KBM-7 (cell line): ENCODE results near the gene ANKRD18B.
A peak's percentile ranks its signal among the peaks of the same experiment; 100 is the strongest.
"Not testable (repeated sequence)": the region's sequence is repeated elsewhere in the genome, so short reads cannot be mapped to it uniquely, and the experiment has no call there.

ENCODE experiments used
- DNase-seq: peaks from one replicate; pipeline ENCODE4 v3.0.0-alpha.2; 2015
- in situ Hi-C: fragments of 300-500 bp; cut with MboI; formaldehyde crosslinking; loops from 2 replicates; pipeline ENCODE4 v1.14.3; 2020; ENCODE audit warnings: low sequenced_read_pairs, low pct_unique_long_range_greater_than_20kb, mixed read lengths

ANKRD18B gene

DNA sequence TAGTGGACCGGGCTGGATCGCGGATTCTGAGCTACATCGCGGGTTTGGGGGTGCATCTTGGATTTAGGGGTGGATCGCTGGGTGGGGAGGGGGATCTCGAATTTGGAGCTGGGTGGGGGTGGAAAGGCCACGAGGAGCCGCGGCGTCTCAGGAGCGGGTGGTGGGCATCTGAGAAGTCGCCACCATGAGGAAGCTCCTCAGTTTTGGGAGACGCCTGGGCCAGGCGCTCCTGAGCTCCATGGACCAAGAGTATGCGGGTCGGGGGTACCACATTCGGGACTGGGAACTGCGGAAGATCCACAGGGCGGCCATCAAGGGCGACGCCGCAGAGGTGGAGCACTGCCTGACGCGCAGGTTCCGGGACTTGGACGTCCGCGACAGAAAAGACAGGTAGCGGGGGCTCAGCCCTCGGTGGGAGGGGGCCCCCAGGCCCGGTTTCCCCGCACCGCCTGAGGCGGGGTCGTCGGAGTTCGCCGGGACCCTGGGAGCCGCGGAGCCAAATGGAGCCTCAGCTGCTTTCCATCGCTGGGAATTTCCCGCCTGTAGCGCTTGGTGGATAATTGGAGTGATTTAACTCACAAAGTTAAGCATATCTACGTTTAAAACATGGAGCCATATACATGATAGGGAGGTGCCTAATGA is 376 bp downstream of the ANKRD18B start:
- in situ Hi-C loops: no loop called here
- DNase-seq: peak; percentile 55

DNA sequence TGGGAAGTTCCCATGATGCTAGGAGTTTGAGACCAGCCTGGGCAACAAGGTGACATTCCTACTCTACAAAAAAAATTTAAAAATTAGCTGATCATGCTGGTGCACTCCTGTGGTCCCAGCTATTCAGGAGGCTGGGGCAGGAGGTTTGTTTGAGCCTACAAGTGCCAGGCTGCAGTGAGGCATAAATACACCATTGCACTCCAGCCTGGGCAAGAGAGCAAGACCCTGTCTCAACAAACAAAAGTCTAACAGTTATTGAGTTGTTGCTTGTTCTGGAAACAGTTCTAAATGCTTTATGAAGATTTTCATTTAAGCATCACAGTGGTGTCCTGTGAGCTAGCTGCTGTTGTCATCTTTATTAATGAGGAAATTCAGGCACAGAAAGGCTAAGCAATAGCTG is 4.0 kb downstream of the ANKRD18B start:
- in situ Hi-C loops, DNase-seq: not testable (repeated sequence)

DNA sequence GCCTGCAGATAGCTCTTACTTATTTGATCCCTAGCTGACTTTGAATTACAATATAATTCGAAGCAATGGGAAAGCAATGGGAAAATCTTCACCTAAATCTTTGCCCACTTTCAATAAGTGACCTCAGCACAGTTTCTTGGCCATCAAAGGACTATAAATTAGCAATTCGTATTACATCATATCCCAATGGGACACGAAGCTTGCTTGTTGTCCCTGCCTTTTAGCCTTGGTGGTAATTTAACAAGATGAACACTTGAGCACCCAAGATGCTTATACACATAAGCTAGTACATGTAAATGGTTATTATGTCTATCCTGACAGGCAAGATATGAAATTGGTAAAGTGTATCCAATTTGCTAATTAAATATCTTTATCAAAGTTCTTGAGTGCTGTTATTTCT is 9.9 kb downstream of the ANKRD18B start:
- in situ Hi-C loops, DNase-seq: not testable (repeated sequence)

DNA sequence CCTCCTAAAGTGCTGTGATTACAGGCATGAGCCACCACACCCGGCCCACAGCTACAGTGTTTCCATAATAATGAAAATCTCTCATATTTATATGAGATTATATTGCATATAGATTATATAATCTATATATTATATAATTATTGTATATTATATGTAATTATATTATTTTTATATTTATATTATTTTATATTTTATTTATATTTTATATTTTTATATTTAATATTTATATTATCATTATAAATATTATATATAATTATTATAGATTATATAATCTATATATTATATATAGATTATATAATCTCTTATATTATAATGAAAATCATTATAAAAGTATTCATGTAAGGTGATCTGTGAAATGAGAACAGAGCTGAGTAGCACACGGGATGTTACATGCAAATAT is 11.5 kb downstream of the ANKRD18B start:
- in situ Hi-C loops: no loop called here
- DNase-seq: no peak

DNA sequence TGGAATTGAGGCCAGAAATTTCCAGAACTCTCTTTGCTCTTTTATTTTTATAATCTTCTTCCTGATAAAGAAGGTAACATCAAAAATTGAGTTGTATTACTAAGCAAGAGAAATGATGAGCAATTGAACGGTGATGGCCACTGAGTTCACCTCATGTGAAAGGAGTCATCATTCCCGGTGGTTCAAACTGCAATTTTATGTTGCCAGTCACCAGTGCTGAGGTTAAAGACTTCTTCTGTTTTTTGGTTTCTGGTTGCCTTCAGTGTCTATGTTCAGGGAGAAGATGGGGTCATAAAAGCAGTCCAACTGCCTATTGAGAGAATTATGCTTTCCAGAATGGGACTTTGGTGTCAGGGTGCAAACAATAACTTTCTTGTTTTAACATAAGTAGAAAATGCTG is 19.4 kb downstream of the ANKRD18B start:
- in situ Hi-C loops, DNase-seq: not testable (repeated sequence)

DNA sequence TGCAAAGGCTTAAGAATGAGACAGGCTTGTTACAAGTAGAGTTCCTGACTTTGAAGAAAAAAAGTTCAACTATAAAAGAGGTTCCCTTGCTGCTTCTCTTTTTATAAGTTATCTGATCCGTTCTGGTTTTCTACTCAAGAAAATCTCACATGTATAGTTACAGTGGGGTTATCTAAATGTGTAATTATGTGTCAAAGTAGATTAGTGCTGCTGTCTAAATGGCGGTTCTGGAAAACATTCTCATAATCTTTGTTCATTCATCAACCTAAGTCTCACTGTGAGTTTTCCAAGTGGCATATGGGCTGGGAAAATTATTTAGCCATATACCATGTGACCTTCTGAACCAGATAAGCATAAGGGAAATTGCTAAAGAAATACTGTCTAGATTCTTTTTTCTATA is 21.7 kb downstream of the ANKRD18B start:
- DNase-seq, in situ Hi-C loops: not testable (repeated sequence)

DNA sequence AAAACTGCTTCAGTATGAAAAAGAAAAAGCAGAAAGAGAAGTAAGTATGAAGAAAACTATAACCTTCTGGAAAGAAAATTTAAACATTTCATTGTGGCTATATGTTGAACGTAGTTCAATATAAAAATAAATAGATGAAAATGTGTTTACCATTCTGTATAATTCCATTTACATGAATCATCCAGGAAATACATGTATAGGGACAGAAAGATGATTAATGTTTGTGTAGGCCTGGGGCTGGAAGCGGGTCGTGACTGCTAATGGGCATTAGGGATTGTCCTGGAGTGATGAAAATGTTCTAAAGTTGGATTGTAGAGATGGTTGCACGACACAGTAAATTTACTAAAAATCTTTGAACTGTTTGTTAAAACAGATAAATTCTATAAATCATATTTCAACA is 24.8 kb downstream of the ANKRD18B start:
- DNase-seq: not testable (repeated sequence)

DNA sequence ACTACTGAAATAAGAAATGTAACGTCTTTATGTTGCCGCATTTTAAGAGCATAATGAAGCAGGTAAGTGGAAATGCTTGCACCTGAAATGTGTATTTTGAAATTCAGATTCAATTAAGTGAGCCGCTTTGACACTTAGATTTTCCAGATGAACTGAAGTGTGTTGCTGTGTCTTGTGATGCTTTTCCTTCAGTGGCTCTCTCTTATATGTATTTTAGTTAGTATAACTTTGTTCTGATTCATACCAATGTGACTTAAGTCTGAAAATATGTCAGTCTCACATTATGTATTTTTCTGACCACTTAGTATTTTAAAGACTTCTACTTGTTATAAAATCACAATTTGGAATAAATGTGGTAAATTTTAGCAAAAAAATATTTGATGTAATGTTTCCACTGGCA is 25.4 kb downstream of the ANKRD18B start:
- DNase-seq, in situ Hi-C loops: not testable (repeated sequence)

More for the DNA sequence above, 24.8 kb downstream of the ANKRD18B start:
- in situ Hi-C loops: not testable (repeated sequence)

DNA sequence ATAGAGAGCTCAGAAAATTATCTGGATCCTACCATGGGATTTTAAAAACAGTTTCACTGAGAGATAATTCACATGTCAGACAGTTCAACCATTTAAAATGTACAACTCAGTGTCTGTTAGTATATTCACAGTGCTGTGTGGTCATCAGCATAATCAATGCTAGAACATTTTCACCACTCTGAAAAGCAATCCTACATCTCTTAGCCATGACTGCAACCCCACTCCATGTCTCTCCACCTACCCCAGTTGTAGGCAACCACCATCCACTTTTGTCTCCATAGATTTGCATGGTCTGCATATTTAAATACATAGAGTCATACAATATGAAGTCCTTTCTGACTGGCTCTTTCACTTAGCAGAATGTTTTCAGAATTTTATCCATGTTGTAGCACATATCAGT is 27.1 kb downstream of the ANKRD18B start:
- DNase-seq, in situ Hi-C loops: not testable (repeated sequence)

DNA sequence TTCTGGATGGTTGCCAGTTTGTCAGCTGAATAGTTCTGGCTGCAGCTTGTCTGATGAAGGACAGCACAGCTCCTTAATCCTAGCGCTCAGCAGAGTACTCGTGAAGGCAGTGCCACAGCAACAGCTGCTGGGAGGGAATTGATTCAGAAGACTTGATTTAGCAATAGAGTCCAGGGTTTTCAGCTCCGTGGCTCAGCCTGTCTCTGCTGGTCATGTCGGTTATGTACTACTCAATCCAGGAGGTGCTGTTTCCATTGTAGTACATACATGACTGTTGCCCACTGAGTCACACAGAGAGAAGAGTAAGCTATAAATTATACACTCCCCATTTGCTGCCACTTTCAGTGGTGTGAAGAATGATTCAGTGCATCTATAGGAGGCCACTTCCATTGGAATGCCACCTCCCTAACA is 28.3 kb downstream of the ANKRD18B start:
- in situ Hi-C loops, DNase-seq: not testable (repeated sequence)

DNA sequence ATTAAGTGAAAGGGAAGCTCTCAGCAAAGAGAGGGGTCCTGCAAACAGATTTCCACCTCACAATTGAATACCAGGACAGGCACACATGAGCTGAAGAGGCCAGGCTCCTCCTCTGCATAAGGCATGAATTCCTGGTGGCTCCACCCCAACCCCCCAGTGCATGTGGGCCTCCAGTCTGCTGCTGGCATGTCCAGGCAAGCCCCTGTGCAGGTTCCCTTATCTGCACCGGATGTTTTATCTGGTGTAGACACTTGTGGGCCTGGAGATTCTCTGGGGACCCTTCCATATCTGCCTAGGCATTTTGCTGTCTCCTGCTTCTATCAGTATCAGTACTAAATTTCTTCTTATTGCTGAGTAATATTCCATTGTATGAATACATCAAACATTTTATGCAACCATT is 36.2 kb downstream of the ANKRD18B start:
- in situ Hi-C loops: not testable (repeated sequence)
- DNase-seq: peak; percentile 52

DNA sequence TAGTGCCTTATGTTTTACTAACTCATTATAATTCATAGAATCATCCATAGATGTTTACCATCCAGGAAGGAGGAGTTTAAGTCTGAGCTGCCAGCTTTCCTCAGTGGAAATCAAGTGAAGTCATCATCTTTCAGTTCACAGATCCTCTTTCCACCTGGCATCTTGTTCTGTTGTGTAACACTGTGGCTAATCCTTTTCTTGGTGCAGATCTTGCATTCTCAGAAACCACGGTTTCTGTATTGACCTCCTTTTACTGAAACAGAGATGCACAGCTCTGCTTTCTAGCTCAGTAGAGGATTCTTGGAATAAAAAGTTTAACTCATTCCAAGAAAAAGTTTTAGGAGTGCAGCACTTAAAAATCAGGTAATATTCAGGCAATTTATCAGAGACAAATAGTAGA is 38.1 kb downstream of the ANKRD18B start:
- peak; percentile 18 for DNase-seq
- in situ Hi-C loops: not testable (repeated sequence)

DNA sequence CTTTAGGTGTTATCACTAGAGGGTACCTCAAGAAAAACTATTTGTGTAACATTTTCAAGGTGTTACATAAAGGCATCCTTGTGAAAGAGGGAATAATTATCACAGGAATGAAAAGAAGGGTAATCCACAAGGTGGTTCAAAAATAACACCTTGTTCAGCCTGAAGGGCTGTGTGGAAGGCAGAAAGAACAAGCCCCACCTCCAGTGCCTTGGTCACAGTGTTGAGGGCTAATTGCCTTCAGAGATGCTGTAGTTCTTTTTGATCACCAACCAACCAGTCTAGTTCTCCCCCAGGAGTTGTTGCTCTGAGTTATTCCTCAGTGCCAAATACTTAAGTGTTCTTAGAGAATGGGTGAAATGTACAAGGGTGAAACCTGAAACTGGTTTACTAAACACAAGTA is 43.7 kb downstream of the ANKRD18B start:
- in situ Hi-C loops: not testable (repeated sequence)

DNA sequence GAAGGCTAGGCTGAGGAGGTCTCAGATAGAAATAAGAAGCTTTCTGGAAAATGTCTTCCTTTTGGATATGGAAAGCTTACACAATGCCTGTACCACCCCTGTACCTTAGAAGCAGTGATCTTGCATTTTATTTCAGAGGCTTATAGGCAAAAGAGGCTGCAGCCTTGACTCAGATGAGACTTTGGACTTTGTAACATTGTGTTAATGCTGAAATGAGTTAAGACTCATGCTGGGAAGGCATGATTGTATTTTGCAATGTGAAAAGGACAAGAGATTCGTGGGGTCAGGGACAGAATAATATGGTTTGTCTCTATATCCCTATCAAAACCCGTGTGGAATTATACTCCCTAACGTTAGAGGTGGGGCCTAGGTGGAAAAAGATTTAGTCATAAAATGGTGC is 53.7 kb downstream of the ANKRD18B start:
- in situ Hi-C loops, DNase-seq: not testable (repeated sequence)

More for the DNA sequence above, 43.7 kb downstream of the ANKRD18B start:
- not testable (repeated sequence) for DNase-seq

DNA sequence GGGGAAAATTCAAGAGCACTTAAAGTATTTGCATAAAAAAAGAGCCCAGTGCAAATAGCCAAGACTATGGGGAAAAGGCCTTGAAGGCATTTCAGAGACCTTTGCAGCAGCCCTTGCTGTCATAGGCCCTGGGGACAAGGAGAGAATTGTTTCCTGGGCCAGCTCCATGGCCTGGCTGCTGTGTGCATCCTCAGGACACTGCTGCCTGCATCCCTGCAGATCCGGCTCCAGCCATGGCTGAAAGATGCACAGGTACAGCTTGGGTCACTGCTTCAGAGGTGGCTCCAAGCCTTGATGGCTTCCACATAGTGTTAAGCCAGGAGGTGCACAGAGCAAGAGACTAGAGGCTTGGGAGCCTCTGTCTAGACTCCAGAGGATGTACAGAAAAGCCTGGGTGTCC is 55.9 kb downstream of the ANKRD18B start:
- in situ Hi-C loops, DNase-seq: not testable (repeated sequence)

DNA sequence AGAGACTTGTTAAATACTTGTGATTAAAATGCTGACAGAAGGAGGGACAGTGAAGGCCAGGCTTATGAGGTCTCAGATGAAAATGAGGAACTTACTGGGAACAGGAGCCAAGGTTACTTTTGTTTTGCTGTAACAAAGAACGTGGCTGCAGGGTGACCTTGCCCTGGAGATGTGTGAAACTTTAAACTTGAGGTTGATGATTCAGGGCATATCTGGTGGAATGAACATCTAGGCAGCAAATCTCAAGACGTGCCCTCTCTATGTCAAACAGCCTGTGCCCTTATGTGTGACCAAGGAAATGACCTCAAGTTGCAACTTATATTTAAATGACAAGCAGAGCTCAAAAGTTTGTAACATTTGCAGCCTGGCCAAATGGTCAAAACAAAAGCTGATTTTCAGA is 58.6 kb downstream of the ANKRD18B start:
- in situ Hi-C loops: not testable (repeated sequence)
- DNase-seq: peak; percentile 79

DNA sequence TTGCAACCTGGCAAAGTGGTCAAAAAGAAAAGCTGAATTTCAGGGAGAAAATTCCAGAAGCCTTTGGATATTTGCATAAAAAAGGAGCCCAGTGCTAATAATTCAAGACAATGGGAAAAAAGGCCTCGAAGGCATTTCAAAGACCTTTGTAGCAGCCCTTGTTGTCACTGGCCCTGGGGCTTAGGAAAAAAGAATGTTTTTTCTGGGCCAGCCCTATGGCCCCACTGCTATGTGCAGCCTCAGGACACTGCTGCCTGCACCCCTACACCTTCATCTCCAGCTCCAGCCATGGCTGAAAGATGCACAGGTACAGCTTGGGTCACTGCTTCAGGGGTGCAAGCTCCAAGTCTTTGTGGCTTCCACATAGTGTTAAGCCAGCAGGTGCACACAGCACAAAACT is 62.1 kb downstream of the ANKRD18B start:
- in situ Hi-C loops, DNase-seq: not testable (repeated sequence)

DNA sequence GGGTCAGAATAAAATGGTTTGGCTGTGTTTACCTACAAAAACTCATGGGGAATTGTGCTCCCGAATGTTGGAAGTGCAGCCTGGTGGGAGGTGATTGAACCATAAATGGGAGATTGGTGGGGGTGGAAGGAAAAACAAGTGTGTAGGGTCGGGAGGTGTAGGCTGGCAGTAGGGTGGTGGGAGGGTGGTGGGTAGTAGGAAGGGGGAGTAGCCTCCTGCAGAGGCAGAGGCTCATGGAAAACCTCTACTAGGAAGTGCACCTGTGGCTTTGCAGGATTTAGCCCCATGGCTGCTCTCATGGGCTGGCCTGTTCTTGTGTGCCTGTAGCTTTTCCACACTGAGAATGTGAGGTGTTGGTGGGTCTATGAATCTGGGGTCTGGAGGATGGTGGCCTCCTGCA is 63.7 kb downstream of the ANKRD18B start:
- DNase-seq, in situ Hi-C loops: not testable (repeated sequence)

DNA sequence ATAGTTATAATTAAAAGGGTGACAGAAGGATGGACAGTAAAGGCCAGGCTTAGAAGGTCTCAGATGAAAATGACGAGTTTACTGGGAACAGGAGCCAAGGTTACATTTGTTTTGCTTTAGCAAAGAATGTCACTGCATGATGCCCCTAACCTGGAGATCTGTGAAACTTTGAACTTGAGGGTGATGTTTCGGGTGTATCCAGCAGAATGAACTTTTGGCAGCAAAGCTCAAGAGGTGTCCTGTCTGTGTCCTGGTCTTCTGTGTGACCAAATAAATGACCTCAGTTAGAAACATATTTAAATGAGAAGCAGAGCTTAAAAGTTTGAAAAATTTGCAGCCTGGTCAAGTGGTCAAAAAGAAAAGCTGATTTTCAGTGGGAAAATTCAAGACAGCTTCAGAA is 64.8 kb downstream of the ANKRD18B start:
- DNase-seq, in situ Hi-C loops: not testable (repeated sequence)

DNA sequence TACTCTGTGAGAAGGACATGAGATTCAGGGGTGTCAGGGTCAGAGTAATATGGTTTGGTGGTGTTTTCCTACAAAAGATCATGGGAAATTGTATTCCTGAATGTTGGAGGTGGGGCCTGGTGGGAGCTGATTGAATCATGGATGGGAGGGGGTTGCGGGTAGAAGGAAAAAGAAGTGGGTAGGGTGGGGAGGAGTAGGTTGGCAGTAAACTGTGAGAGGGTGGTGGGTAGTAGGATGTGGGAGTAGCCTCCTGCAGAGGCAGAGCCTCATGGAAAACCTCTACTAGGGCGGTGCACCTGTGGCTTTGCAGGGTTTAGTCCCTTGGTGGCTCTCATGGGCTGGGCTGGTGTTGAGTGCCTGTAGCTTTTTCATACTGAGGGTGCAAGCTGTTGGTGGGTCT is 66.8 kb downstream of the ANKRD18B start:
- DNase-seq, in situ Hi-C loops: not testable (repeated sequence)

DNA sequence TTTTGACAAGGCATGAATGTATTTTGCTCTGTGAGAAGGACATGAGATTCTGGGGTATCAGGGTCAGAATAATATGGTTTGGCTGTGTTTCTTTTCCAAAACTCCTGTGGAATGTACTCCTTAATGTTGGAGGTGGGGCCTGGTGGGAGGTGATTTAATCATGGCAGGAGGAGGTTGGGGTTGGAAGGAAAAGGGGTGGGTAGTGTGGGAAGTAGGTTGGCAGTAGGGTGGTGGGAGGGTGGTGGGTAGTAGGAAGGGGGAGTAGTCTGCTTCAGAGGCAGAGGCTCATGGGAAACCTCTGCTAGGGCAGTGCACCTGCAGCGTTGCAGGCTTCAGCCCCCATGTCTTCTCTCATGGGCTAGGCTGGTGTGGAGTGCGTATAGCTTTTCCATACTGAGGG is 72.9 kb downstream of the ANKRD18B start:
- in situ Hi-C loops, DNase-seq: not testable (repeated sequence)
